Measurements from ENCODE around the gene CANT1.

The CANT1 gene

DNA sequence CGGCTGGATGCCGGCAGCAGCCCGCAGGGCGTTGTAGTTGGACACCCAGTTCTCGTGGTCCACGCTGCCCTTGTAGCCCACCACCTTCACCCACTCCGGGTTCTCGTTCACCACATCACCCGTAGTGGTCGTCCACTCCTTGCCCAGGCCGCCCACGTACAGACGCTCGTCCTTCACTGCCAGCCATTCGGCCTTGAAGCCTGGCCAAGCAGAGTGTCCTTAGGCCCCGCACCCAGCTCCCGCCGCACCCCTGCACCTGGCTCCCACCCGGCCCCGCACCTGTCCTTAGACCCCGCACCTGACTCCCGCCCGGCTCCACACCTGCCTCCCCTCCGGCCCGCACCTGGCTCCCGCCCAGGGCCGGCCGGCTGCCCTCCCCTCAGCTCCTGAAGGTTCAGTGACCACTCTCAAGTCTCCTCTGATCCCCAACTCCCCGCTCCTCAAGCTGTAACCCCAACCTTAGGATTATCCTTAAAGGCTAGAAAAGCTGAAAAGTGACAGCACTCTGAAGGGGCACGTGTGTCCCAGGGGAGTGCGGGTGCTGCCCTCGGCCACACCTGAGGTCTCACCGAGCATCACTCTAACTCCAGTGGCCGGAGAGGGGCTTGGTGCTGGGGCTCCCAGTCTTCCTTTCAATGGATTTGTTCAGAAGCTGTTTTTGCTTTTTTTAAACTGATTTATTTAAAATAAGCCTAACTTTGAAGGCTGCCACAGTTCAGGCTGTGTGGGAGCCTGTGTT, 14.4 kb downstream of the CANT1 start:
- DNase-seq (ENCODE audit: low read depth) = no peak

GRCh38 chr17:78993981-78994671, 15.4 kb downstream of the CANT1 start:
- DNase-seq (ENCODE audit: low read depth) = no peak

DNA sequence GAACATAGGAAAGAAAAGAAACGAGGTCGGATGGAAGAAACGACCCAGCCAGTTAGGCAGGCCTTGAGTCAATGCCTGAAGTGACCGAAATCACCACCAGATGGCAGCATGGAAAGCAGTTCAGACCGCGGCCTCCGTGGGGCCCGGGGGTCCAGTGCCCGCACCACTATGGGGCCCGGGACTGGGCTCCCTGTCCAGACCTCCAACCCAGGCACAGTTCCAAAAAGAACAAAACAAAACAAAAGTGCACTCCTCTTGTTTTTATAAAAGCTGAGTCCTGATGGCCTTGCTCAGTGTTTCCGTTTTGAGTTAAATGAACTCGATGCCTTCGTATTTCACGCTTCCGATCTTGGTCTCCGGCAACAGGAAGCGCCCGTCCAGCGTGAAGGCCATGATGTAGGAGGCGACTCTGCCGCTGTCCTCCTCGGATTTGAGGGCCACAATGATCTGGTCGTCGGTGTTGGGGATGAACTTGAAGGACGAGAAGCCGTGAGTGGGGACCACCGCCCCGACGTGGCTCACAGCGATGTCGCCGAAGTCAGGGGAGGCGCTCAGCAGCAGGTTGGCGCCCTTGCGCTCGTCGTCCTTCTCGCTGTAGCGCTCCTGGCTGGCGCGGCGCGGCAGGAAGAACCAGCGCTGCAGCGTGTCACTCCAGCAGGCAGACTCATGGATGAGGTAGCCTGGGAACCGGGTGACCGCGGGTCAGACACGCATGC, 16.2 kb downstream of the CANT1 start:
- peak; percentile 52 for DNase-seq (ENCODE audit: low read depth)

- DNase-seq (ENCODE audit: low read depth) = no peak
These were observed 16.9 kb downstream of the CANT1 start for GRCh38 chr17:78992542-78993212.

GRCh38 chr17:78991906-78992532, 17.5 kb downstream of the CANT1 start:
- no peak for DNase-seq (ENCODE audit: low read depth)

GRCh38 chr17:78991017-78991738, 18.4 kb downstream of the CANT1 start:
- DNase-seq (ENCODE audit: low read depth) = no peak

GRCh38 chr17:78990349-78991016, 19.1 kb downstream of the CANT1 start:
- DNase-seq (ENCODE audit: low read depth) = no peak

DNA sequence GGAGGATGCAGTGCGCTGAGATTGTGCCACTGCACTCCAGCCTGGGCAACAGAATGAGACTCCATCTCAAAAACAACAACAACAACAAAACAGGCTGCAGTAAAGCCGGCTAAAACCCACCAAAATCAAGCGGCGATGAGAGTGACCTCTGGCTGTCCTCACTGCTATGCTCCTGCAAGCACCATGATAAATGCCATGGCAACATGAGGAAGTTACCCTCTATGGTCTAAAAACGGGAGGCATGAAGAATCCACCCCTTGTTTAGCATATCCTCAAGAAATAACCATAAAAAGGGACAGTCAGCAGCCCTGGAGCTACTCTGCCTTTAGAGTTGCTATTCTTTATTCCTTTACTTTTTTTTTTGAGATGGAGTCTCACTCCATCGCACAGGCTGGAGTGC, 21.4 kb downstream of the CANT1 start:
- no peak for DNase-seq (ENCODE audit: low read depth)

GRCh38 chr17:78986649-78987328, 22.8 kb downstream of the CANT1 start:
- no peak for DNase-seq (ENCODE audit: low read depth)

DNA sequence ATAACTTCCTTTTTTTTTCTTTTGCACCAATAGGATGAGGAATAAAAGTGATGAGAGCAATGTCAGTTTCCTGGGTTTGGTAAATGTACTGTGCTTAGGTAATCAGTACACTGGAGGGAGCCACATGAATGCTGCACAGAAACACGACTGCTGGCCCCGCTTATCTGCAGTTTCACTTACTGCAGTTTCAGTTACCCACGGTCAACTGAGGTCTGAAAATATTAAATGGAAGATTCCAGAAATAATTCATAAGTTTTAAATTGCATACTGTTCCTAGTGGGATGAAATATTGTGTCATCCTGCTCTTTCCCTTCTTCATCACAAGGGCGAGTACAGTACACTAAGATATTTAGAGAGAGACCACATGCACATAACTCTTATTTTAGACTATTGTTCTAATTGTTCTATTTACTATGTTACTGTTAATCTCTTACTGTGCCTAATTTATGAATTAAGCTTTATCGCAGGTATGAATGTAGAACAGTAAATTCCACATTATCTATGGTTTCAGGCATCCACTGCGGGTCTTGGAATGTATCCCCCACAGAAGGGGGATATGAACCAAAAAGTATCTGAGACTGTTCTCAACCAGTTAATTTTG, 23.4 kb downstream of the CANT1 start:
- no peak for DNase-seq (ENCODE audit: low read depth)

DNA sequence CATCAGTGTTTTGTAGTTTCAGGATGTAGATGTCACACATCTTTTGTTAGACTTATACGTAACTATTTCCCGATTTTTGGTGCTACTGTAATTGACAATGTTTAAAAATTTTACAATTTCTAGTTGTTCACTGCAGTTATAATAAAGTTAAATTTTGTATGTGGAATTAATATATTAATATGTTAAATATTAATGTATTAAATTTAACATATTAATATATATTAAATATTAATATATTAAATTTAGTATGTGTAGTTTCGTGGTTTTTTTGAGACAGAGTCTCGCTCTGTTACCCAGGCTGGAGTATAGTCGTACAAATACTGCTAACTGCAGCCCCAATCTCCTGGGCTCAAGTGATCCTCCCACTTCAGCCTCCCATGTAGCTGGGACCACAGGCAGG, 24.2 kb downstream of the CANT1 start:
- DNase-seq (ENCODE audit: low read depth) = no peak

DNA sequence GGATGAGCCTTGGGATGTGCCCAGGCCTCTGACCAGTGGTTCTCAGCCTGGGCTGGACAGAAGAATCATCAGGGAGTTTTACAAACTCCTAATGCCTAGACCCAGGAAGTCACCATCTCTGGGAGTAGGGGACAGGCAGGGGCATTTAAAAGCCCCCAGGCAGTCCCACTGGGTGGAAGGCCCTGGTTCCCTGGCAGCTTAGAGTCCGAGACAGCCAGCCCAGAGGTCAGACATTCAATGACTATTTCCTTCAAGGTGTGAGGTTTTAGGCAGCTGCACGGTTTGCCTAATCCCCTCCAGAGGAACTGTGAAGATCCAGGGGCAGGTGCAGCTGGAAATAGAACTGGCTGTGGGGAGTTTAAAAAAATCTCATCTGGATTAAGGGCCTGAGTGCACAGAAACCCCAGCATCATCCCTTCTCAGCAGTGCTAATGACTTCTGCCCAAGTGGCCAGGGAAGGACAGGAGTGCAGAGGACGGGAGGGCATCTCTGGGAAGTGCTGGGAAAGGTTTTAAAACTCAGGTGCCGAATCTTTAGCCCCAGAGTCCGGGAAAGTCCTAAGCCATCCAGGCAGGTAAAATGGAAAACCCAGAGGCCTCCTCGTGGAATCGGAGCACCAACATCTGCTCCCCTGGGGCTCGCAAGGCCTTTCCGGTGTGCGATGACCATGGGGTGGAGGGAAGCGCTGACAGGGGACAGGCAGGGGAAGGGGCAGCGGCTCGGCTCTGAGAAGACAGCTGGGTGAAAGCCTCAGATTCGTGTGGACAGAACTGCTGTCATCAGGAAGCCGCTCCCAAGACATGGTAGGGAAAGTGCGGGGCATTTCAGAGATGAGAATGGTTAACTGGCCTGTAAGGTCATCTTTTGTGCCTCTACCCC, 28.3 kb downstream of the CANT1 start:
- no peak for DNase-seq (ENCODE audit: low read depth)

DNA sequence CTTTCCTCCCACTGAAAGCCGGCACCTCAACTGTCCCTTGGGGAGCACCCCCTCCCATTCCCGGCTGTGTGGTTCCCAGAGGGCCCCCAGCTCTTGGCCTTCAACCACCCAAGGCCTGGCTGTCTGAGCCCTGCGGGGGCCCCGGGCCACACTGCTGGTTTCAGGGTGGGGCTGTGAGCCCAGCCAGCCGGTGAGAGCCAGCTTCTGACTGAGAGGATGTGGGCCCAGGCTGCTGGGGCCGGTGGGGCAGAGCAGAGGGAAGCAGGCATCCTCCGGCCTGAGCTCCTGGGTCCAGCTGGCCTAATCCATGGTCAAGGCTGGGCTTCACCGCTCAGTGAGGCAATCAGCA, 29.0 kb downstream of the CANT1 start:
- DNase-seq (ENCODE audit: low read depth) = no peak

DNA sequence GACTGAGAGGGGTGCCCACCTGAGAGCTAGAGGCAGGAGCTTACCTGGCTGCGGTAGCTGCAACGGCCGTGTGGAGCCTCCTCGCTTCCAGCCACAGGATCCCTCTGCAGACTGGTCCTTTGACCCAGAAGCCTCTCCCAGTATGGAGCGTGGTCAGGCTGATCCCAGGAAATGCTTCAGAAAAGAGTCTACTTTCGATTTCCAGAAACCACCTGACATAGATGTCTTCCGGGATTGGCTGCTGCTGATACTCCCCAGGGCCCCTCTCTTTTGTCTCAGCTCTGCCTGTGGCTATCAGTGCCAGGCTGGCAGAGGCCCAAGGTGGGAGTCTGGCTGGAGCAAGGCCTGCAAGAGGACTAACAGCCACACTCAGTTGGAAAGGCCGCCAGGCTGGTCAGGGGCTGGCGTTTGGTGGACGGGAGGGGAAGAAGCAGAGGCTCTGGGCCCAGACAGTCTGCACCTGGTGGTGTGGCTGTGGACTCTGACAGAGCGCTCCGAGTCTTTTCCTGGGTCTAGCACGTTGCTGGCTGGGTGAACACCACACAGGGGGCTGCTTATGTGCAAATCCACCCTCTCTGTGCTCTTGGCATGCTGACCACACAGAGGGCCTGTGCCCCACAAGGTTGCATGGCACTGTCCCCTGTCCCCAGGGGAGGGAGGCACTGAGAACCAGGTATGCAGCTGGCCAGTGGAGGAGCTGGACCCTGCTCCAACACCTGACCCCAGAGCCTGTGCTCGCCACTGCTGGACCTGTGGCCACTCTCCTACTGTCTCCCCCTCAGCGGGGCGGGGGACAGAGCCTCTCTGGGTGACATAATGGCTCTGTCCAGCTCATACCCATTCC, 29.6 kb downstream of the CANT1 start, which contains the start of gene LGALS3BP:
Gene LGALS3BP, minus strand, starts transcription at position 144 of the 844 bp plus-strand sequence. CDS start 2,732 bp downstream, outside the sequence.
- no peak for DNase-seq (ENCODE audit: low read depth)

- no peak for DNase-seq (ENCODE audit: low read depth)
These were observed 31.3 kb downstream of the CANT1 start for GRCh38 chr17:78977997-78978973.

DNA sequence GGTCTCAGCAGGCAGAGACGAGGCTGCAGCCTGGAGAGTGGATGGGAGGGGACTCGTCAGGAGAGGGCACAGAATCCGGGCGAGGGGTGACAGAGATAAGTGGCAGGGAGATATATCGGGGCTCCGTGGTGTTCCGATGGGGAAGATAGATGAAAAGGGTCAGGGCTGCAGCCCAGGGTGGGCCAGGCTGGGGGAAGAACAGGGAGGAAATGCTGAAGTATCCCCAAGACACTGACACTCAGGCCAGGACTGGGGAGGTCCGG, 32.0 kb downstream of the CANT1 start:
- DNase-seq (ENCODE audit: low read depth) = no peak
